GM19455 (cell line): Measurements from ENCODE around the gene KCNG4.
"Not testable (repeated sequence)": the region's sequence is repeated elsewhere in the genome, so short reads cannot be mapped to it uniquely, and the experiment has no call there.

Source experiments
- ATAC-seq: cut with Tn5 transposase; IDR thresholded peaks from one replicate; pipeline ENCODE4 v1.9.1; 2021; ENCODE audit not compliant: unreplicated experiment

KCNG4 gene

DNA sequence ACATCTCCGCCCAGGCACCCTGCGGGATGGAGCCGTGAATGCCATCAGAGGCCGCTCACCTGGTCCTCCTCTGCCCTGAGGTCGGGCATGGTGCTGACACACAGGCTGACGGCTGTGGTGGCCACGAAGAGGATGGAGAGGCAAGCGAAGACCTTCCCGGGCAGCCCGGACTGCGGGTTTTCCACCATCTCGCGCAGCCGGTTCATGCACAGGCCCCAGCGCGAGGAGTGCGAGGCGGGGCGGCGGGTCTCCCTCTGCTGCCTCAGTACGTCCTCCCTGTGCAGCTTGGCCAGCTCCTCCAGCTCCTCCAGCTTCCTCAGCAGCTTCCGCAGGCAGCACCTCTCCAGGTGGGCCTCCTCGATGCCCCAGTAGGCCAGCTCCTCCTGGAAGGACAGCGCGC lies 3.1 kb downstream of the KCNG4 start:
- ATAC-seq: no peak

DNA sequence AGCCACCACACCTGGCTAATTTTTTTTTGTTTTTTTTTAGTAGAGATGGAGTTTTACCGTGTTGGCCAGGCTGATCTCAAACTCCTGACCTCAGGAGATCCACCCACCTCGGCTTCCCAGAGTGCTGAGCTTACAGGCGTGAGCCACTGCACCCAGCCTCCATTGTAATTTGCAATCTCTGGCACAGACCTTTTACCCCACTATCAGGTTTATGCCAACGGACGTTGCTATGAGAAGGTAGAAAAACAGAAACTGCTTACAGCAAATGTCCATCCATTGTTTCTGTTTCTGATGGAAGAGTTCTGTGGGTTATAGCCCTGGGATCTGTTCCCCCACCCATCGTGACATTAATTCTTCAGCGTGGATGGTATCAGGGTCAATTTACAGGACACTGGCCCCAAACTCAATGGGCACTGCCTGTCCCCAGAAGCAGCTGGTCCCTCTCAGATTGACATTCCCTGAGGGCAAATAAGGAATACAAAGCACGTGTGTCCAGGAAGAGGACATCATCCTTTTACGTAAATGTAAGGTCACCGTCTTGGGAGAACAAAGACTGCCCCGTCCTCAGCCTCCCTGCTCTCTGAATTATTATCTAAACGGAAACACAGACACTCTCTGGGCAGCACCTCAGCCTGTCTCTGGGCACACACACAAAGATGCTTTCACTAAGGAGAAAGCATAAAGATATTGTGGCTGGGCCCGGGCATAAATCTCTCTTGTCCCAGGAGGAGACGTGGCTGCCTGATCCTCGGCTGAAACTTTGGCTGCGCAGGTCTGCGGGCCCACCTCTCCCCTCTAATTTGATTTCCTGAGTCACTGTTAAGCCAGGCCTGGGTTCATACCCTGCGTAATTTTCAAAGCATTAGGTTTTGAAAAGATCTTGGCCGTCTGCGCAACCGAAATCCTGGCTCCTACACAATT lies 5.2 kb downstream of the KCNG4 start:
- ATAC-seq: no peak

DNA sequence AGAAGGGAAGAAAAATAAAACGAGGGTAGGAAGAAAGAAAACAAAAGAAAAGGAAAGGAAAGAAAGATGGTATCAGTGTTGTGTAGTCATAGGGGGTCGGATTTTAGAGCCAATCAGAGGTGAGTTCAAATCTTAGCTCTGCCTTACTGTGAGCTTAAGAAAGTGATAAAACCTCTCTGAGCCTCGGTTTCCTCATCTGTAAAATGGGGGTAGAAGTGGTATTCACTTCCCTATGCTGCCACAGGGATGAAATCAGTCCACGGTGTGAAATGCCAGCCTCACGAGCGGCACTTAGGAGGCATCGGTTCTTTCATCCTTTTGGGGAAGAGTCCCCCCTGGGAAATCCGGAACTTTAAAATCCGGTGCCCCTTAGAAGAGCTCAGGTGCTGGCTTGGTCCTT lies 6.1 kb downstream of the KCNG4 start:
- ATAC-seq: no peak

DNA sequence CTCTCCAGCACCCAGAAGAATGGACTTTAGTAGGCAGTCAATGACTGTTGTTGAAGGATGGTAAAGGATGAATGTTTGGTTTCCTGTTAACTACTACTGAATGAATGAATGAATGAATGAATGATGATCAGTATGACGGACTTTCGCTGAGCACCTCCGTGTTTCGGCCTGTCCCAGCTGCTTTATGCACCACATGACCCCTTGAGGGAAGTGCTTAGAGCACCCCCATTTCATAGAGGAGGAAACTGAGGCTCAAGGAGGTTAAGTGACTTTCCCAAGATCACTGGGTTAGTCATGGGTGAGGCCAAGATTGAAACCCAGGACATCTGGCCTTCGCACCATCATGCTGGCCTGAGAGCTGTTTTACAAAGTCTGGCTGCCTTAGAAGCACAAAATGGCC lies 6.8 kb downstream of the KCNG4 start:
- no peak for ATAC-seq

DNA sequence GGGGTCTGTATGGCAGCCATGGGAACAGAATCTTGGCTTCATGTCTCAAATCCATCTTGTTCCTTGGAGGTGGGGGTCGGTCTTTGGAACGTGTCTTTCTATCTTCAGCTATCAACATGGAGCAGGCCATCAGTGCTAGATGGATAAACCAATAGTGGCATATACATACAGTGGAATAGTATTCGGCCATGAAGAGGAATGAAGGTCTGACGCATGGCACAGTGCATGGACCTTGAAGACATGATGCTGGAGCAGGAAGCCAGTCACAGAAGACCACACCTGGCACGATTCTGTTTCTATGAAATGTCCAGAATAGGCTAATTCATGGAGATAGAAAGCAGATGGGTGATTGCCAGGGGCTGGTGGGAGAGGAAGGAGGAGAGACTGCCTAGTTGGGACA lies 7.8 kb downstream of the KCNG4 start:
- ATAC-seq: no peak

DNA sequence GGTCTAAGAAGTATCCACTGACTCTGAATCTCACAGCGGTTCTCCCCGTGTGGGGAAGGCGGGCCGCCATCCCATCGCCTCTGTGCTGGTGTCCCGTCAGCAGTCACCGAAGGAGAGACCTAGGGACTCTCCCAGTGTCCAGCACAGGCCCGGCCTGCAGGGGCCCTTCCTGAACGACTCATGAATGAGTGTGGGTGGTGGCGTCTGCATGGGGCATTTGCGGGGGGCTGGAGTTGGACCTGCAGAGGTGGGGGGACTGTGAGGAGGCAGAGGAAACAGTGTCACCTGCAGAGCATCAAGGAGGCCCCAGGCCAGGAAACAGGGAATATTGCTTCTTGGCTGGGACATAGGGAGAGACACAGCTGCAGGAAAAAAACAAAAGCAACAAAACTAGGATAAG lies 10.3 kb downstream of the KCNG4 start:
- ATAC-seq: no peak

DNA sequence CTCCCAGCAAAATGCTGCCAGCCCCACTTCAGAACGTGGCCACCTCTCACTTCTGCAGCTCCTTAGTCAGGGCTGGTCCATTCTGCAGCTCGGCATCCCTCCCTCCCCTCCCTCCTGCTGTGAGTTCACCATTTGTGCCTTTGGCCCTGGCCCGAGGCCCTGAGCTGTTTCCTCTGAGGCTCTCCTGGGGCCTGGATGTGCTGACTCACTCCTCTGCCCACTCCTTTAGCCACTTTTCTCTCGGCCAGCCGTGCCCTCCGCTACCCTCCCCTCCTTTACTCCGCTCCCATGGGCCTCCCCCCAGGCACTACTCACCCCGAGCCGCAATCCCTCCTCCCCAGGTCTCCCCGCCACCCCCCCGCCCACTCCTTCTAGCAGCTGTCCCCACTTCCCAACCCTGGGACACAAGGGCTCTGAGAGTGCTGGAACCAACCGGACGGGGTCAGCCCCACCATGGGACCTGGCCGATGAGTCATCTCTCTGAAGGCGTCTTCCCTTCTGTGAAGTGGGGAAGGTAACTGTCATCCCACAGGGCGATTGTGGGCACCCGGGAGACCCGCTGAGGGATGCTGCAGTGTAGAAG lies 11.5 kb downstream of the KCNG4 start:
- ATAC-seq: no peak

DNA sequence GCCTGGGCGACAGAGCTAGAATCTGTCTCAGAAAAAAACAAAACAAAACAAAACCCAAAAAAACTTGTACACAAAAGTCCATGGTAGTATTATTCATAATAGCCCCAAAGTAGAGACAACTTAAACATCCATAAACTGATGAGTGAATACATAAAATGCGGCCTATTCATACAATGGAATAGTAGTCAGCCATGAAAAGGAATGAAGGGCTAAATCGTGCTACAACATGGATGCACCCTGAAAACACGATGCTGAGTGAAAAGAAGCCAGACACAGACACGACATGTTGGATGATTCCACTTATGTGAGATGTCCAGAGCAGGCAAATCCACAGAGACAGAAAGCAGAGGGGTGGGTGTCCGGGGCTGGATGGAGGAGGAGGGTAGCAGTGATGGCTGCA lies 12.3 kb downstream of the KCNG4 start:
- no peak for ATAC-seq

DNA sequence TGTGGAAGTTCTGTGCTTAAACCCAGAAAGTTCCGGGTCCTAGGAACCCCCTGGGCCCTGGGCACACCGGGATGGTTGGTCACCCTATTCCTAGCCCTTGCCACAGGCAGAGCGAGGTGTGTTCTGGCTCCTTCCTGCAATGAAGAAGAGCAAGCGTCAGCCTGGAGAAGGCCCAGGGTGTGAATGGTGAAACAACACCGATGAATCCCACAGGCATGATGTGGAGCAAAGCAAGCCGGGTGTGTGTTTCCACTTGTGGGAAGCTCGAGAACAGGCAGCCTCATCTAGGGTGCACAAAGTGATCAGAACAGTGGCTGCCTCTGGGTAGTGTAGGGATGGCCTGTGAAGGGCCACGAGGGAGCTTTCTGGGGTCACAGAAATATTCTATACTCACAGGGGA lies 13.8 kb downstream of the KCNG4 start:
- ATAC-seq: no peak

DNA sequence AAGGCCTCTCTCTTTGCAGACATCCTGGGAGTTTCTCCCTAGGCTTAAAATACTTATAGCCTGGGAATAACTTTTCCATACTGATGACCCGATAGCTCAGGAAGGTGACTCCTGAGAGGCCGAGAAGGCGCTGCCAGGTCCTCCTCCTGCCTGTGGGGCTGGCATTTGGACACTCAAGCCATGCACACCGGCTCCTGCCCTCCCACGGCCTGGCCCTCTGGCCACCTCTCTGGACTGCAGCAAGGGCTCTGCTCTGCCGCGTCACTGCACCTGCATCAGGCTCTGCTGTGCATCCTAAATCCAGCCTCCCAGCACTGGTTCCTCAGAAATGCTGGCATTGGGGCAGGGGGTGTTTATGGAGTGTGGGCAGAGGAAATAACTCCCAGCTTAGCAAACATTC lies 14.2 kb downstream of the KCNG4 start:
- no peak for ATAC-seq

DNA sequence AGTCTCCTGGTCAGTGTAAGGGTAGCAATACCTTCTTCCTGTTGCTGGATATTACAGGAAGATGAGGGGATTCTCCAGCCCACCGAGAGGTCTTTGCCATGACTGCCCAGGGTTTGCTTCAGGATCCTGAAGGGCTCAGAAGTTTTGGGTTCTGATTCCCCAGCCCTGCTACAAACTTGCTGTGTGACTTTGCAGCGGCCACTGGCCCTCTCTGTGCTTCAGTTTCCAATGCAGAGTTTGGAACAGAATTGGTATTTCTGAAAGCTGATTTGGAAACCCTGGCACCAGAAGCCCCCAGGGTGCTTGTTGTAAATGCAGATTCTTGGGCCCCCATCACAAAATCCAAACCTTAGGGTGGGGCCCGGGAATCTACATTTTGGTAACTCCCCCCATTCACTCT lies 14.7 kb downstream of the KCNG4 start:
- no peak for ATAC-seq

DNA sequence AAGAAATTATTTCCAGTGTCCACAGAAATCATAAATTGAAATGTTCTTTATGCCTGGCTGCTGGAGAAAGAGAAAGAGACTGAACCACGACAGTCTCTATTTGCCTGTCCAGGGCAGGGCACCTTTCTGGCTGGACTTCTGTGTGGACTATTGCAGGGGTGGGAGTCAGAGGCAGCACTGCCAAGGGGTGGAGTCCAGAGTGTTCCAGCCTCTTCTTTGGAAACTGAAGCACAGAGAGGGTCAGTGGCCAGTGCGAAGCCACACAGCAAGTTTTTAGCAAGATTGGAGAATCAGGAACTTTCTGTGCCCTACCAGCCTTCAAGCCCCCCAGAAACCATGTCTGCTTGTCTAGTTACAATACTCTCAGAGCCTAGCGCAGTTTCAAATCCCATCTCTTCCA lies 15.3 kb downstream of the KCNG4 start:
- no peak for ATAC-seq

DNA sequence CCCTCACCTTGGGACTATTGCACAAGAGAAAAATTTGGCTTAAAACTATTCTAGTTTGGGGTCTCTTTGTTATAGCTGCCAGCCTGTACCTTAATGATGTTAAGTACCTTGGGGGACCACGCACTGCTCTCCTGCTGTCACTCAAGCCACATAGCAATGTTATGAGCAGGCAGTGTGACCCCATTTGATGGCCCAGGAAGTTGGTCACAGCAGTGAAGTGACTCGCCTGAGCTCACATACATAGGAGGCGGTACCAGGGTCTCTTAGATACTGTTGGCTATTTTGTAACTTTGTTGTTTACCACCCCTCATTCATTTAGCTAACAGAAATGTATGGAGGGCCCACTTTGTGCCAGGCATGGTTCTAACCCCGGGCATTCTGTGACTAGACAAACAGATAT lies 16.4 kb downstream of the KCNG4 start:
- no peak for ATAC-seq

DNA sequence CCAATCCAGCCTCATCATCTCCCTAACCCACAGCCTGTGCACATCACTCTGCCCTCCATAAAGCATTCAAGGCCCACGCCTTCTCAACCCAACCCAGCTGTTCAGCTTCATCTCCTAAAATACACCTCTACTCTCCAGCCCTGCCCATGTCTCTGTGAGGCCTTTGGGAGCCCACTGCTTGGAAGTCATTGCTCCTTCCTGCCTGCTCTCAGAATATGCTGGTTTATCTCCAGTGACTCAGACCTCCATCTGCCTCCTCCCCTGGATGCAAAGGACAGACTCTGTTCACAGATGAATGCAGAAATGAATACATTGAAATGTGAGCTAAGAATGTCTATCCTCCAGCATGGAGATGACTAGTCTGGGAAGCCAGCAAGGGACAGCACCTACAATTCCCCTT lies 19.0 kb downstream of the KCNG4 start:
- ATAC-seq: no peak

DNA sequence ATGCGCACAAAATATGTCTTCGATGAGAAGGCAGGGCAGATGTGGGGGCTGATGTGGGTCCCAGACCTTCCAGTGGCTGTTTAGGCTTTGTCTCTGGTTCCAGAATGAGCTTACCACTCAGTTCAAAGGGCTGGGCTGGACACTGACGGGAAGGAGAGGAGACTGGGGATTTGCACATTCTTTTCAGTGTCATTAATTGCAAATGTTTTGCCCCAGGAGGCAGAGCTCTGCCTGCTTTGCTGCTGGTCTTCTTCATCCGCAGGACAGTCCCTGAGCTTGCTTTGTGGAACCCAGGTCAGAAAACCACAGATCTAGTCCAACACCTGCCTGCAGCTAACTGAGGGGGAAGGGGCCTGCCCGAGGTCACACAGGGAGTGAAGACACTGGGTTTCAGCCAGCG lies 20.9 kb downstream of the KCNG4 start:
- ATAC-seq: no peak

DNA sequence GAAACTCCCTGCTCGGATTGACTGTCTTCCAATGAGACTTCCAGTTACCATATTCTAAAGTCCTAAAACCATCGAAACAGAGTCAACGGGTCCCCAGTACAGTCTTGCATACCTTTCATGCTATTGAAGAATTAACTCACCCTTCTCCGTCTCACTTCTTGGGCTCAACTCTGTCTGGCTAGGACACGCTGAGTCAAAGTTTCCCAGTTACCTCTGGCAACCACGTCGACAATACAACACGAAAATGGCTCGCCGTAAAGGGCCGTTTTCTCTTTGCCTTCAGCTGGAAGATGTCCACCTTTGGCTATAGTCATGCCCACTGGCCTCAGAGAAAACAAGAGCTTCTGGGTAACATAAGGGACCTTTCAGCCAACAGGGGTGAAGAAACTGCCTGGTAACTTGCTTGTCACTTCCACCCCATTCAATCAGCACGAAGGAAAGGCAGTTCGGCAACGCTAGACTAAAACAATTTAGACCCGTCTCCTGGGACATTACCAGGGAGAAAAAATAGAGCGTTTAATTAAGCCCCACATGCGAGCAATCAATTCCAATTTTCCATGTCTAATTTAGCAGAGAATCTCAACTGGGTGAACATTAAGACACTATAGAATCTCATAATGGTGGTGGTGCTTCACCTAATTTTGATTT lies 21.5 kb downstream of the KCNG4 start:
- ATAC-seq: no peak

DNA sequence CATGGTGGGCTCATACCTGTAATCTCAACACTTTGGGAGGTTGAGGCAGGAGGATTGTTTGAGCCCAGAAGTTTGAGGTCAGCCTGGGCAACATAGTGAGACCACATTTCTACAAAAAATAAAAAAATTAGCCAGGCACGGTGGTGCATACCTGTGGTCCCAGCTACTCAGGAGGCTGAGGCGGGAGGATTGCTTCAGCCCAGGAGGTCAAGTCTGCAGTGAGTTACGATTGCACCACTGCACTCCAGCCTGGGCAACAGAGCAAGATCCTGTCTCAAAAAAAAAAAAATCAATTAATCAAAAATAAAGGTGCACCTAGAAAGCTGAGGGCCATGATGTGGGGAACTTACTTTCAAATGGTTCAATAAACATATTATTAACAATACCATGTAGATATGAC lies 23.7 kb downstream of the KCNG4 start:
- ATAC-seq: not testable (repeated sequence)

DNA sequence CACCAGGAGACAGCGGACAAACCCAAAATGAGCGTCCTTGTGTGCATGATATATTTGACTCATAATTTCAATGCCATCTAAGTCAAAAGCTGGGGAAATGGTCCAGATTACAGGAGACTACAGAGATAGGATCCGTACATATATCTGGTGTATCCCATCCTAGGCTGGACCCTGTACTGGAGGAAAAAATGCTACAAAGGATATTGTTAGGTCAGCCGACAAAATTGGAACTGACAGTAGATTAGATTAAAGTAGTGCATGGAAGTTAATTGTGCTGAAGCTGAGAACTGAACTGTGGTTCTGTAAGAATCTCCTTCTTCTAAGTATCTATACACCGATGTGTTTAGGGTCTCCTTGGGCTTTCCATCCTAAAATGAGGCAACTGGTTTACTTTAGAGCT lies 24.3 kb downstream of the KCNG4 start:
- ATAC-seq: no peak

DNA sequence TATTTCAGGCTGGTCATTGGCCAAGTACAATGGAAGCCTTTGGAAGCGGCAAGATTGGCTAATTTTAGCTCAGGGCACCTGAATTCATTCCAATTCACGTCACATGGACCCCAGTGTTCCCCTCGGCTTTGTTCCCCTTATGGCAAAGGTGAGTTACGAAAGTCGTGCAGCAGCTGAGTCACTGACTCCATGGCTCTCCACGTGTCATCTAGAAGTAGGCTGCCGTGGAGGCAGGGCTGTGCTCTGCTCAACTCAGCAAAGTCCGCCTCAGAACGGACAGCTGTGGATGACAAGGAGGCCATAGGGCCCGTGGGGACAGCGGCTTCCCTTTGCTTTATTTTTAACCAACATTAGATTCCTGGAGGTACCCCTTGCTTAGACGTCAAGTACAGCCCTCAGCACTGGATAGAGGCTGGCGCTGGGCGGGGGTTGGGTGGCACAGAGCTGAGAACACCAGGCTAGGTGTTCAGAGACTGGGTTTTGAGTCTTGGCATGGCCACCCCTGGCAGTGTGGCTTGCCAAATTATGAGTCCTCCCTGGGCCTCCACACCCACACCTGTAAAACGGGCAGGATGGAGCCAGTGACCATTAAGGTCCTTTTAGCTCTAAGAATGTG lies 25.3 kb downstream of the KCNG4 start:
- no peak for ATAC-seq

DNA sequence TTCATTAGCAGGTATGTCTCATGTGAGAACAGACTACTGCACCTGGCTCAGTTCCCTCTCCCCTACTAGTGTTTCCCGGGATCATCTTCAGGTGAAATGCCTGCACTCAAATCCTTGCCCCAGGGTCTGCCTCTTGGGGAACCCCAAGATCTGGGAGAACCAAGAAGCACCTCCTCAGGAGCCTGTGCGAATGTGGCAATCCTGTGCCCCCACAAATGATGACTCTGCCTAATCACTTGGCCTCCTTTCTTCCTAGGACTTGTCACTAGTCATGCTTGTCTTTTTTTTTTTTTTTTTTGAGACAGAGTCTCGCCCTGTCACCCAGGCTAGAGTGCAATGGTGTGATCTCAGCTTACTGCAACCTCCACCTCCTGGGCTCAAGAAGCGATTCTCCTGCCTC lies 27.2 kb downstream of the KCNG4 start:
- no peak for ATAC-seq

DNA sequence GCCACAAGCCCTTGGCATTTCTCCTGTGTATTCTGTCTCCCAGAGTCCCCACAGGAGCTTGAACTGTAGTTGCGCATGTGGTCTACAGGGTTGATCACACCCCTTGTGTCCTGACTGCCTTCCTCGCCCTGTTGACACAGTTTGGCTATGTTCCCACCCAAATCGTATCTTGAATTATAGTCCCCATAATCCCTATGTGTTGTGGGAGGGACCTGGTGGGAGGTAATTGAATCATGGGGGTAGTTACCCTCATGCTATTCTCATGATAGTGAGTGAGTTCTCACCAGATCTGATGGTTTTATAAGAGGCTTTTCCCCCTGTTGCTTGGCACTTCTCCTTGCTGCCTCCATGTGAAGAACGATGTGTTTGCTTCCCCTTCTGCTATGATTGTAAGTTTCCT lies 27.7 kb downstream of the KCNG4 start:
- ATAC-seq: no peak

DNA sequence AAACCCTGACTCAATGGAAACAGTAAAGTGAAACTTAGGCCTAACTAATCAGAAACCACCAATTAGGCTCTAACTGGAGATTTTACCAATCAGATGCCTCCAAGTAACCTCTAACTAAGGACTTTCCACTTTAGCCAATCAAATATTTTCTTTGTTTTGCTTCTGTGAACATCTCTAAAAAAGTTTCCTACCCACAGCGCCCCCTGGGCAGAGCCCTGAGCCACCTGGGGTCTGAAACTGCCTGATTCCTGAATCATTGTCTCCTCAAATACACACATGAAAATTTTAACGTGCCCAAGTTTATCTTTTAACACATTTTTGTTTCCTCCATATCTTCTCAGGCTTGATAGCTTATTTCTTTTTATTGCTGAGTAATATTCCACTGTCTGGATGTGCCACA lies 29.8 kb downstream of the KCNG4 start:
- no peak for ATAC-seq
